Lower leg skin (tissue), 3 donors: ENCODE results near the gene RBM27.

Experiments used
- POLR2A ChIP-seq, 2 donors: fragments of 450-650 bp; IDR thresholded peaks; one replicate each; pipeline ENCODE4 v1.6.1; 2016 to 2017; ENCODE audit warnings: antibody characterized with exemption in 2 of 2, mild to moderate bottlenecking in 1 of 2, moderate library complexity in 1 of 2
- TF ChIP-seq, protein P1 (sequence below), 3 donors: fragments of 450-650 bp; IDR thresholded peaks; one replicate each; pipeline ENCODE4 v1.5.1; 2016; ENCODE audit warnings: antibody characterized with exemption in 3 of 3, mild to moderate bottlenecking in 3 of 3, moderate library complexity in 2 of 3

DNA sequence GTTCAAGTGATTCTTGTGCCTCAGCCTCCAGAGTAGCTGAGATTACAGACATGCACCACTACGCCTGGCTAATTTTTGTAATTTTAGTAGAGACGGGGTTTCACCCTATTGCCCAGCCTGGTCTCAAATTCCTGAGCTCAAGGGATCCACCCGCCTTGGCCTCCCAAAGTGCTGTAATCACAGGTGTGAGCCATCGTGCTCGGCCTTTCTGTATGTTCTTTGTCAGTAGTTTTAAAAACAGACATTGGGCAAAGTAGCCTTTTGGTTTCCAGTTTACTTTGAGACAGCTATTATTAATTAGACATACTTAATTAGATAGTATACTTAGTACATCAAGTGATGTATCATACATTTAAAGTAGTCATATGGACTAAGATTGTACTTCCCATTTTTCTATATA lies 45.2 kb downstream of the RBM27 start:
- TF ChIP-seq, protein P1, sequence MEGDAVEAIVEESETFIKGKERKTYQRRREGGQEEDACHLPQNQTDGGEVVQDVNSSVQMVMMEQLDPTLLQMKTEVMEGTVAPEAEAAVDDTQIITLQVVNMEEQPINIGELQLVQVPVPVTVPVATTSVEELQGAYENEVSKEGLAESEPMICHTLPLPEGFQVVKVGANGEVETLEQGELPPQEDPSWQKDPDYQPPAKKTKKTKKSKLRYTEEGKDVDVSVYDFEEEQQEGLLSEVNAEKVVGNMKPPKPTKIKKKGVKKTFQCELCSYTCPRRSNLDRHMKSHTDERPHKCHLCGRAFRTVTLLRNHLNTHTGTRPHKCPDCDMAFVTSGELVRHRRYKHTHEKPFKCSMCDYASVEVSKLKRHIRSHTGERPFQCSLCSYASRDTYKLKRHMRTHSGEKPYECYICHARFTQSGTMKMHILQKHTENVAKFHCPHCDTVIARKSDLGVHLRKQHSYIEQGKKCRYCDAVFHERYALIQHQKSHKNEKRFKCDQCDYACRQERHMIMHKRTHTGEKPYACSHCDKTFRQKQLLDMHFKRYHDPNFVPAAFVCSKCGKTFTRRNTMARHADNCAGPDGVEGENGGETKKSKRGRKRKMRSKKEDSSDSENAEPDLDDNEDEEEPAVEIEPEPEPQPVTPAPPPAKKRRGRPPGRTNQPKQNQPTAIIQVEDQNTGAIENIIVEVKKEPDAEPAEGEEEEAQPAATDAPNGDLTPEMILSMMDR (IDR thresholded peaks at IDR 0.05), result no peak
- no peak for TF ChIP-seq POLR2A (IDR thresholded peaks at IDR 0.05)
